GM12878 (cell line): ENCODE data around the gene RIPOR1. TPM values are rescaled to one million over a fixed set of nuclear protein-coding genes. Genes with fewer than 3 reads are reported as not detected.
A peak's percentile ranks its signal among the peaks of the same experiment; 100 is the strongest.

ENCODE experiments used
- ATAC-seq: fragments of 200-7000 bp; cut with Tn5 transposase; 3 replicates; pipeline ENCODE4 v1.9.1; 2020; ENCODE audit warnings: mild to moderate bottlenecking, moderate library complexity
- BruUV-seq: library from RNA; stranded (reverse); fragments of 400-500 nt; replicated peaks from 2 replicates; lab custom pipeline; 2021; lab: Mats Ljungman, UMichigan
- CTCF ChIA-PET: fragments of 300-600 bp; sonication (Branson Sonifier 250); formaldehyde crosslinking; extraction: SDS; loops from one replicate; lab custom pipeline; 2021; ENCODE audit warnings: inconsistent platforms; lab: Yijun Ruan, JAX
- POLR2A ChIA-PET: fragments of 350-600 bp; formaldehyde crosslinking; extraction: SDS; loops from one replicate; lab custom pipeline; 2021; ENCODE audit warnings: inconsistent platforms; lab: Charles Lee
- RAD21 ChIA-PET: fragments of 300-600 bp; sonication (Branson Sonifier 250); formaldehyde crosslinking; loops from one replicate; lab custom pipeline; 2023; ENCODE audit warnings: antibody characterized with exemption; ENCODE audit not compliant: unreplicated experiment; lab: Charles Lee
- SMC1A ChIA-PET: fragments of 300-600 bp; sonication (Branson Sonifier 250); formaldehyde crosslinking; loops from one replicate; lab custom pipeline; 2023; ENCODE audit not compliant: unreplicated experiment, uncharacterized antibody; lab: Charles Lee
- DNase-seq: peaks from one replicate; pipeline ENCODE4 v3.0.0-alpha.2; 2011; ENCODE audit warnings: low read depth, low spot score
- FAIRE-seq: peaks from 3 replicates; lab custom pipeline; 2011; peaks lifted over from hg19 to GRCh38; lab: Jason Lieb, UNC
- H2AFZ ChIP-seq: 2 replicates; pipeline ENCODE4 v1.6.0; 2011; ENCODE audit warnings: low read depth, low read length, control low read depth; ENCODE audit not compliant: control insufficient read depth
- H3K27ac ChIP-seq: 2 replicates; pipeline ENCODE4 v1.5.1; 2011; ENCODE audit warnings: control low read depth; ENCODE audit not compliant: control insufficient read depth, insufficient read depth
- H3K27me3 ChIP-seq, 2 experiments: replicated peaks in 1 of 2; 2 replicates each; pipeline versions ENCODE4 v1.6.0 to v1.6.1; 2011; ENCODE audit warnings: low read length in 1 of 2; ENCODE audit not compliant: control insufficient read depth in 2 of 2, insufficient read depth in 2 of 2
- H3K36me3 ChIP-seq, 2 experiments: 2 replicates each; pipeline ENCODE4 v1.5.1; 2011; ENCODE audit warnings: low read length in 1 of 2; ENCODE audit not compliant: control insufficient read depth in 2 of 2, insufficient read depth in 2 of 2
- H3K4me1 ChIP-seq: 2 replicates; pipeline ENCODE4 v1.6.1; 2011; ENCODE audit warnings: mild to moderate bottlenecking, low read length, moderate library complexity, mixed read lengths; ENCODE audit not compliant: control insufficient read depth, insufficient read depth
- H3K4me2 ChIP-seq: 2 replicates; pipeline ENCODE4 v1.6.0; 2011; ENCODE audit warnings: control low read depth; ENCODE audit not compliant: control insufficient read depth, insufficient read depth
- H3K4me3 ChIP-seq: fragments of 200-600 bp; sonication (generic); 2 replicates; pipeline ENCODE4 v1.5.1; 2016
- H3K79me2 ChIP-seq: 2 replicates; pipeline ENCODE4 v1.6.0; 2011; ENCODE audit warnings: low read length; ENCODE audit not compliant: control insufficient read depth, insufficient read depth
- H3K9ac ChIP-seq: 2 replicates; pipeline ENCODE4 v1.8.0; 2011; ENCODE audit warnings: low read length, control low read depth, mixed read lengths; ENCODE audit not compliant: control insufficient read depth, insufficient read depth
- H3K9me3 ChIP-seq: replicated peaks from 3 replicates; pipeline ENCODE4 v1.5.1; 2011; ENCODE audit warnings: mild to moderate bottlenecking, low read length; ENCODE audit not compliant: control insufficient read depth, insufficient read depth
- H4K20me1 ChIP-seq: 2 replicates; pipeline ENCODE4 v1.6.0; 2011; ENCODE audit not compliant: control insufficient read depth, insufficient read depth
- CBX3 ChIP-seq: fragments of 200-600 bp; sonication (generic); IDR thresholded peaks from 2 replicates; pipeline ENCODE4 v1.6.1; 2016; ENCODE audit warnings: low read depth, borderline replicate concordance
- CEBPB ChIP-seq, 2 experiments: fragments of 150-350 bp in 1 of 2; IDR thresholded peaks; 2 replicates each; pipeline ENCODE4 v1.6.1; 2012 to 2014; ENCODE audit warnings: low read depth in 2 of 2, low read length in 2 of 2, borderline replicate concordance in 1 of 2, inconsistent platforms in 1 of 2
- CHD1 ChIP-seq: IDR thresholded peaks from 2 replicates; pipeline ENCODE4 v1.6.1; 2012; ENCODE audit warnings: low read depth, low read length, improper control_type of control experiment
- HDAC2 ChIP-seq: fragments of 200-600 bp; sonication (generic); IDR thresholded peaks from 2 replicates; pipeline ENCODE4 v1.6.1; 2017
- MYC ChIP-seq: IDR thresholded peaks from 2 replicates; pipeline ENCODE4 v1.6.1; 2011; ENCODE audit warnings: mild to moderate bottlenecking, low read length, moderate library complexity, inconsistent platforms; ENCODE audit not compliant: insufficient read depth, insufficient replicate concordance, insufficient read length, severe bottlenecking
- PAX5 ChIP-seq: IDR thresholded peaks from 2 replicates; pipeline ENCODE4 v1.6.1; 2011; ENCODE audit warnings: low read depth, low read length, borderline replicate concordance
- PML ChIP-seq: IDR thresholded peaks from 2 replicates; pipeline ENCODE4 v1.6.1; 2012; ENCODE audit warnings: low read length, inconsistent platforms
- SMAD5 ChIP-seq: IDR thresholded peaks from 2 replicates; pipeline ENCODE4 v1.6.1; 2016; ENCODE audit warnings: antibody characterized with exemption, low read depth
- ZNF687 ChIP-seq: fragments of 450-650 bp; IDR thresholded peaks from 2 replicates; pipeline ENCODE4 v1.6.1; 2017; ENCODE audit warnings: mild to moderate bottlenecking, moderate library complexity
- ZSCAN29 ChIP-seq: fragments of 450-650 bp; IDR thresholded peaks from 2 replicates; pipeline ENCODE4 v1.6.1; 2017; ENCODE audit warnings: mild to moderate bottlenecking, moderate library complexity
- WGBS: methylation state at CpG from one replicate; pipeline ENCODE4 v1.1.6; 2016; ENCODE audit warnings: low lambda C conversion rate; ENCODE audit not compliant: insufficient replicate concordance, insufficient coverage; ENCODE audit errors: missing lambda C conversion rate; 5-methylcytosine and 5-hydroxymethylcytosine counted together
- in situ Hi-C: fragments of 300-500 bp; cut with MboI; formaldehyde crosslinking; loops from 9 replicates; pipeline ENCODE4 v1.14.3; 2018; ENCODE audit warnings: mixed read lengths
- intact Hi-C: fragments of 100-400 bp; cut with micrococcal nuclease; formaldehyde crosslinking; loops from one replicate; pipeline ENCODE4 v1.14.2; 2022; ENCODE audit not compliant: unreplicated experiment
- polyA plus RNA-seq, 11 experiments: library from polyadenylated mRNA; depleted of rRNA in 4 of 11; unstranded in 6 of 11; stranded (reverse) in 5 of 11; fragments of >200 nt; fragmentation: Nextera tagmentation in 4 of 11; fragmentation: Illumina TruSeq in 1 of 11; extraction: Ambion mirVana in 4 of 11; extraction: Trizol in 1 of 11; gene quantifications; 1 replicate in 1 of 11; 2 replicates in 10 of 11; pipeline versions ENCODE4 v1.2.1 to v1.2.3, GENCODE V29; 2011 to 2016; ENCODE audit warnings: inconsistent platforms in 2 of 11, missing spikeins in 2 of 11, low read depth in 1 of 11
- total RNA-seq, 4 experiments: library from RNA; depleted of rRNA in 3 of 4; stranded (reverse); fragments of >200 nt in 3 of 4; fragmentation: Illumina TruSeq in 1 of 4; extraction: Trizol in 1 of 4; gene quantifications; 2 replicates each; pipeline versions ENCODE4 v1.2.1 to v1.2.3, GENCODE V29; 2013 to 2021

RIPOR1 gene
- total and polyA plus RNA-seq, 10 of the 15 experiments (the other 5 are each of a cell fraction or from before 2014, with no cell fraction given): 0.13 to 28.5 (median 7.0) TPM

- DNase-seq: no peak
- no TSS peak for BruUV-seq
- Histone ChIP-seq H3K27me3 (no peaks in the 10 kb centered on the region), H3K27ac (no peak overlapping the region), H3K4me2 (no peak overlapping the region), H3K9ac (no peak overlapping the region), H2AFZ (no peak overlapping the region), H3K9me3 (no peaks in the 10 kb centered on the region)
- CTCF ChIA-PET: interaction anchor here (1.0 to 3.6 kb wide), 5 partner anchors 8 to 93 kb away, joined by 3 to 17 read pairs (median 5); partner anchors contain the start of gene CTCF
- TF ChIP-seq CBX3 (no peak), PML (no peak), CEBPB (IDR thresholded peaks at IDR 0.05; ENCODE audit: borderline replicate concordance in 1 of 2, low read depth in 2 of 2, low read length in 2 of 2) (no peak), CHD1 (no peak), ZSCAN29 (no peak), PAX5 (no peak)
- TF ChIP-seq, all 136 proteins: peak for 0
- ATAC-seq (no peak), FAIRE-seq (no peak)
- RAD21 ChIA-PET: interaction anchor here (1.4 to 3.9 kb wide), 2 partner anchors 11 to 93 kb away, joined by 3 to 14 read pairs; partner anchors contain the start of genes CARMIL2 and CTCF
- in situ Hi-C loops (no loop called here), intact Hi-C loops (no loop called here)
- H3K4me1 ChIP-seq: peaks cover 52% of the 10 kb centered on the region
- SMC1A ChIA-PET: no interaction called here
- POLR2A ChIA-PET: interaction anchor here (2.2 to 4.4 kb wide), 2 partner anchors 12 to 21 kb away, joined by 8 to 18 read pairs; partner anchors contain the start of gene CTCF
- 97% methylated on average over 2 of the region's 2 CpGs for WGBS
- peaks cover 2 to 7% of the 10 kb centered on the region in 2 experiments; a peak in 2 of 4 replicates for H3K36me3 ChIP-seq
- H4K20me1 ChIP-seq: no peaks in the 10 kb centered on the region
- H3K4me3 ChIP-seq: no peak overlapping the region
- peaks cover 2% of the 10 kb centered on the region; the same call in 1 of the 2 replicates for H3K79me2 ChIP-seq
Observed at GRCh38 chr16:67551091-67551490, 22.5 kb downstream of the RIPOR1 start.

- peak overlapping the region; percentile 38 for H3K27ac ChIP-seq
- FAIRE-seq (no peak), DNase-seq (no peak), ATAC-seq (no peak)
- CTCF ChIA-PET: interaction anchor here (1.0 to 3.6 kb wide), 5 partner anchors 7 to 92 kb away, joined by 3 to 17 read pairs (median 5); partner anchors contain the start of gene CTCF
- H3K4me3 ChIP-seq: no peak overlapping the region
- H4K20me1 ChIP-seq: no peaks in the 10 kb centered on the region
- WGBS: 100% methylated on average over 2 of the region's 2 CpGs
- POLR2A ChIA-PET: interaction anchor here (2.2 to 4.4 kb wide), 2 partner anchors 11 to 22 kb away, joined by 8 to 18 read pairs; partner anchors contain the start of gene CTCF
- BruUV-seq: no TSS peak
- H3K79me2 ChIP-seq: peaks cover 4% of the 10 kb centered on the region
- SMC1A ChIA-PET: interaction anchor here (1.5 kb wide), 1 partner anchor 11 kb away, joined by 4 read pairs; the partner anchor contains the start of gene CTCF
- H2AFZ ChIP-seq: no peak overlapping the region
- TF ChIP-seq ZNF687: no peak
- TF ChIP-seq SMAD5: no peak
- no peak for TF ChIP-seq HDAC2
- no peak for TF ChIP-seq CBX3
- no peak for TF ChIP-seq MYC
- peaks cover 2 to 4% of the 10 kb centered on the region in 2 experiments; a peak in 1 of 4 replicates for H3K36me3 ChIP-seq
- no peaks in the 10 kb centered on the region for H3K9me3 ChIP-seq
- no peak overlapping the region; the same call in 1 of the 2 replicates for H3K9ac ChIP-seq
- peaks cover 51% of the 10 kb centered on the region for H3K4me1 ChIP-seq
- in situ Hi-C loops (no loop called here), intact Hi-C loops (no loop called here)
- no peak overlapping the region for H3K4me2 ChIP-seq
- no peaks in the 10 kb centered on the region for H3K27me3 ChIP-seq
- RAD21 ChIA-PET: interaction anchor here (0.7 to 3.9 kb wide), 3 partner anchors 10 to 92 kb away, joined by 3 to 14 read pairs (median 3); partner anchors contain the start of genes CARMIL2 and CTCF
Observed at GRCh38 chr16:67551972-67552371, 23.3 kb downstream of the RIPOR1 start.
